ENCODE measurements around the gene UFM1. TPM values are rescaled to one million over a fixed set of nuclear protein-coding genes. Genes with fewer than 3 reads are reported as not detected.
"Not testable (repeated sequence)": the region's sequence is repeated elsewhere in the genome, so short reads cannot be mapped to it uniquely, and the experiment has no call there.

UFM1 gene
- total RNA-seq (2014; rRNA removed; shearing (Covaris generic); ENCODE audit: low replicate concordance), result 41.6 and 82.7 TPM in 2 replicates

DNA sequence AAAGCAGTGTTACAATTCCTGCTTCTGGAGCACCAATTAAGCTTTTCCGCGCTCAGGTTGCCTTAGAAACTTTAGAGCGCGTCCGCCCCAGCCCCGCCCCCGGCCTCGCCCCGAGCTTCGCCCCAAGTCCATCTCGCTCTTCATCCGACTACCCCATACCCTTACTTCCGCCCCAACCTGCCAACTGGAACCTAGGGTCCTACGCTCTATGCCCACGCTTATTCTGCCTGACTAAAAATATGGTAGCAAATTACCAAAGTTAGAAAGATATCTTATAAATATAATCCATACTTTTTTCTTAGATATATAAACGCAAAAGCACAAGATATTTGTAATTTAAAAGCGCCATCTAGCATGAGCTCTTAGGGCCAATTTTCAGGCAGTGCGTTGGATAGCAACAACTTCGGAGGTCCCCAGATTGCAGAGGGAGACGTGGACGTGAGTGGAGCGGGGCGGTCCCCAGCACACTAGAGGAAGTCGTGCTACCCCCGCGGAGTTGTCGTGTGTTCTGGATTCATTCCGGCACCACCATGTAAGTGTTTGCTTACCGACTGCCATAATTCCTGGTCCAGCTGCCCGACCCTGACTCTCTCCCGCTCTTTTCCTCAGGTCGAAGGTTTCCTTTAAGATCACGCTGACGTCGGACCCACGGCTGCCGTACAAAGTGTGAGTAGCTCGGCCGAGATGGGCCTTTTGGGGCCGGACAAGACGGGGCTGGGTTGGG lies at the start of gene UFM1:
Gene UFM1 (plus strand): TSS at position 462 of the 724 bp plus-strand sequence. CDS start 69 bp downstream, at position 531.
- peak; percentile 97 for DNase-seq
- Histone ChIP-seq H3K27ac (ENCODE audit: low read length) (peak within 1 kb of the TSS; percentile 81), H3K4me1 (ENCODE audit: low read length) (peaks cover 24% of the 10 kb centered on the region), H3K79me2 (ENCODE audit: low read length) (peaks cover 39% of the 10 kb centered on the region), H3K9me3 (ENCODE audit: low read length) (no peaks in the 10 kb centered on the region), H3K9ac (ENCODE audit: low read length) (peak within 1 kb of the TSS; percentile 94), H3K9me2 (replicated peaks; ENCODE audit: insufficient read depth, low read length) (no peaks in the 10 kb centered on the region), H3K4me3 (ENCODE audit: low read length) (peak within 1 kb of the TSS; percentile 98), H3K4me2 (ENCODE audit: low read depth, low read length, poor library complexity, severe bottlenecking) (peak within 1 kb of the TSS; percentile 71), H4K20me1 (ENCODE audit: insufficient read depth, low read depth, low read length) (no peaks in the 10 kb centered on the region), H3K36me3 (ENCODE audit: insufficient read depth, low read length) (peaks cover 22% of the 10 kb centered on the region; the same call in 1 of the 2 replicates), H2AFZ (ENCODE audit: low read length) (peak within 1 kb of the TSS; percentile 96), H3K27me3 (ENCODE audit: low read length) (no peaks in the 10 kb centered on the region)

DNA sequence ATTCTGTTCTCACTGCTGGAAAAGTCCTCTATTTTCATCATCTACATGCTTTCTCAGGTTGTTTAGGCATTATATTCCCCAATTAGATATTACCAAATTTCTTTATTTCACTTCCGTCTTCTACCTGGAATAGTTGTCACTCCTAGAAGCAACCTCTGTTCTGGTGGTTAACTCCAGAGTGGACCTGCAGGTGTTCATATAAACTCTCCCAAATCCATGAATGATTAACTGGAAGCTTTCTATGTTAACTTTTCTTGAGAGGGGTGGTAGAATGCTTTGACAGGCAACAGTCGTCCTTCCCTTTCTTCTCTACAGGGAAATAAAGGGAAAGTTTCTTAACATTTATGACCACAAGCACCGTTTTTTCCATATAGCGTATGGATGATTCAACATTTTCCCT lies 48.4 kb upstream of the UFM1 start:
- H3K27me3 ChIP-seq (ENCODE audit: low read length), result no peaks in the 10 kb centered on the region
- no peaks in the 10 kb centered on the region for H3K36me3 ChIP-seq (ENCODE audit: insufficient read depth, low read length)
- no peak overlapping the region for H3K27ac ChIP-seq (ENCODE audit: low read length)
- H3K9me3 ChIP-seq (ENCODE audit: low read length), result no peaks in the 10 kb centered on the region
- no peak overlapping the region for H3K4me3 ChIP-seq (ENCODE audit: low read length)
- no peaks in the 10 kb centered on the region for H3K4me1 ChIP-seq (ENCODE audit: low read length)
- H3K4me2 ChIP-seq (ENCODE audit: low read depth, low read length, poor library complexity, severe bottlenecking), result no peak overlapping the region
- no peak for DNase-seq
- H3K9me2 ChIP-seq (replicated peaks; ENCODE audit: insufficient read depth, low read length), result no peaks in the 10 kb centered on the region
- no peak overlapping the region for H2AFZ ChIP-seq (ENCODE audit: low read length)
- H4K20me1 ChIP-seq (ENCODE audit: insufficient read depth, low read depth, low read length), result no peaks in the 10 kb centered on the region
- H3K9ac ChIP-seq (ENCODE audit: low read length), result no peak overlapping the region
- no peaks in the 10 kb centered on the region for H3K79me2 ChIP-seq (ENCODE audit: low read length)

DNA sequence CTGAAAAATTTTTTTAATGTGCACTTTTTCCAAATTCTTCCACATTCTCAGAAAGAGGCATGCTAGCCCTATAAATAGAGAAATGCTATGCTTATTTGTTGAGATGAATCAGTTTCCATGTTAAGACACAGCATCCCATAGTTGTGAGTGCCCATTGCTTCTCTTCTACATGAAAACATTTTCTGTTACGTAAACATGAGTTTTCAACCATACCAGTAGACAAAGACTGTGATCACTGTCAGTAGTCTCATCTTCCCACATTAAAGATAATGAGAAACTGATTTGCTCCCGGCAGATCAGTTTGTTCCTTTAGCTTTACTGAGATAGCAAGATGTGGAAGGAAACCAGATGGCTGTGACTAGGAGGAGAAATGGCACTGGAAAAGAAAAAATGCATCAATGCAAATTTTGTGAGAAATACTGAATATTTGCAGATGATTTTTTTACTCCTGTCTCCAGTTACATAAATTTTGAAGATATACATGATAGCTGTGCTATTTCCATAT lies 45.8 kb upstream of the UFM1 start:
- H3K36me3 ChIP-seq (ENCODE audit: insufficient read depth, low read length), result no peaks in the 10 kb centered on the region
- no peak overlapping the region for H2AFZ ChIP-seq (ENCODE audit: low read length)
- H3K27ac ChIP-seq (ENCODE audit: low read length), result no peak overlapping the region
- H3K4me1 ChIP-seq (ENCODE audit: low read length), result no peaks in the 10 kb centered on the region
- no peak overlapping the region for H3K9ac ChIP-seq (ENCODE audit: low read length)
- H3K9me2 ChIP-seq (replicated peaks; ENCODE audit: insufficient read depth, low read length), result no peaks in the 10 kb centered on the region
- H3K4me2 ChIP-seq (ENCODE audit: low read depth, low read length, poor library complexity, severe bottlenecking), result no peak overlapping the region
- no peaks in the 10 kb centered on the region for H3K27me3 ChIP-seq (ENCODE audit: low read length)
- 0 out of 2 replicates have a peak, but pooled peaks cover under 1% of the 10 kb centered on the region for H3K9me3 ChIP-seq (ENCODE audit: low read length)
- H4K20me1 ChIP-seq (ENCODE audit: insufficient read depth, low read depth, low read length), result no peaks in the 10 kb centered on the region
- DNase-seq, result no peak
- H3K4me3 ChIP-seq (ENCODE audit: low read length), result no peak overlapping the region
- H3K79me2 ChIP-seq (ENCODE audit: low read length), result no peaks in the 10 kb centered on the region

DNA sequence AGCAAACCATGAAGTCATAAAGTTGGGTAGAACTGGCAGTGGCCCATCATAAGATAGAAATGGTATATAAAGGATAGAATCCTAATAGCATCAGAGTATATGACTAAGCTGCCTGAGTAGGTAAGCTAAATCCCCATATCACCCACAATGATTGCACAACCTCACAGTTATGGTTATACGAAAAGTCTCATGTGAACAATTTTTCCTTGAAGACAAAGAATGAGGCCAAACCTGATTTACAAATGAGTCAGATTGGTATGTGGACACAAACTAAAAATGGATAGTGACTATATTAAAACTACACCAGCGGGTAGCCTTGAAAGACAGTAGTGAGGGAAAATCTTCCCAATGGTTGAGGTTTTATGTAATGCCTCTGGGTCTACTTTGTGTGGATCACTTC lies 40.9 kb upstream of the UFM1 start:
- Histone ChIP-seq H3K79me2 (ENCODE audit: low read length) (no peaks in the 10 kb centered on the region), H3K27ac (ENCODE audit: low read length) (no peak overlapping the region), H3K4me1 (ENCODE audit: low read length) (no peaks in the 10 kb centered on the region), H3K27me3 (ENCODE audit: low read length) (no peaks in the 10 kb centered on the region), H3K9ac (ENCODE audit: low read length) (no peak overlapping the region), H3K4me3 (ENCODE audit: low read length) (no peak overlapping the region), H3K9me2 (replicated peaks; ENCODE audit: insufficient read depth, low read length) (no peaks in the 10 kb centered on the region), H2AFZ (ENCODE audit: low read length) (no peak overlapping the region), H4K20me1 (ENCODE audit: insufficient read depth, low read depth, low read length) (no peaks in the 10 kb centered on the region), H3K4me2 (ENCODE audit: low read depth, low read length, poor library complexity, severe bottlenecking) (no peak overlapping the region), H3K36me3 (ENCODE audit: insufficient read depth, low read length) (no peaks in the 10 kb centered on the region), H3K9me3 (ENCODE audit: low read length) (0 out of 2 replicates have a peak, but pooled peaks cover 3% of the 10 kb centered on the region)
- no peak for DNase-seq

DNA sequence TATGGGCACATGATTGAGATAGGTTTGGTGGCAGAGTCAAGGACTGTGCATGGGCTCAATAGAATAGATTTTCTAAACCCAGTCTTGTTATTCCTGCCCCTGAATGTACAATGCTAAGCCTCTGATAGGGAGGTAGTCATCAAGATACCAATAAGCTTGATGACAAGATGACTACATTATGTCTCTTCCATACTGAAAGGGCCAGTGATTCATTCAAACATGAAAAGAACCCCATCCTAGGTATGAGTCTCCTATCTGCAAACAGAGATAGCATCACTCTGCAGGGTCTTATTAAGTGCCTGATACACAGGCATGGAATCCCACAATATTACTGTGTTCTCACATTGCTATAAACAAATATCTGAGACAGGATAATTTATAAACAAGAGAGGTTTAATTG lies 40.3 kb upstream of the UFM1 start:
- no peak for DNase-seq
- Histone ChIP-seq H3K9me3 (ENCODE audit: low read length) (0 out of 2 replicates have a peak, but pooled peaks cover 3% of the 10 kb centered on the region), H3K27ac (ENCODE audit: low read length) (no peak overlapping the region), H3K79me2 (ENCODE audit: low read length) (no peaks in the 10 kb centered on the region), H3K9me2 (replicated peaks; ENCODE audit: insufficient read depth, low read length) (no peaks in the 10 kb centered on the region), H3K36me3 (ENCODE audit: insufficient read depth, low read length) (no peaks in the 10 kb centered on the region), H3K9ac (ENCODE audit: low read length) (no peak overlapping the region), H3K4me2 (ENCODE audit: low read depth, low read length, poor library complexity, severe bottlenecking) (no peak overlapping the region), H3K4me1 (ENCODE audit: low read length) (no peaks in the 10 kb centered on the region), H3K27me3 (ENCODE audit: low read length) (no peaks in the 10 kb centered on the region), H3K4me3 (ENCODE audit: low read length) (no peak overlapping the region), H4K20me1 (ENCODE audit: insufficient read depth, low read depth, low read length) (no peaks in the 10 kb centered on the region), H2AFZ (ENCODE audit: low read length) (no peak overlapping the region)

DNA sequence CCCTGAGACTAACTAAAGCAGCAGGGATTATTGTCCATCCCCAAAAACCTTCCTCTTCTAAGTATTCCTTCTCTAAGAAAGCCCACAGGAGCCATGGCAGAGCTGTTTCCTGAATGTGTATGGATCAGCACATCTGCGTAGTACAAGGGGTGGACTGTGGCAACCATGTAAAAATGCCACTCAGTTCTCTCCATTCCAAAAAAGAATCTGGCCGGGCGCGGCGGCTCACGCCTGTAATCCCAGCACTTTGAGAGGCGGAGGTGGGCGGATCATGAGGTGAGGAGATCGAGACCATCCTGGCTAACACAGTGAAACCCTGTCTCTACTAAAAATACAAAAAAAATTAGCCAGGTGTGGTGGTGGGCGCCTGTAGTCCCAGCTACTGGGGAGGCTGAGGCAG lies 38.5 kb upstream of the UFM1 start:
- not testable (repeated sequence) for H3K27ac ChIP-seq (ENCODE audit: low read length); H4K20me1 ChIP-seq (ENCODE audit: insufficient read depth, low read depth, low read length); H3K4me3 ChIP-seq (ENCODE audit: low read length); H3K9me2 ChIP-seq (replicated peaks; ENCODE audit: insufficient read depth, low read length); DNase-seq; H3K79me2 ChIP-seq (ENCODE audit: low read length); H3K36me3 ChIP-seq (ENCODE audit: insufficient read depth, low read length); H3K9me3 ChIP-seq (ENCODE audit: low read length); H2AFZ ChIP-seq (ENCODE audit: low read length); H3K4me2 ChIP-seq (ENCODE audit: low read depth, low read length, poor library complexity, severe bottlenecking); H3K9ac ChIP-seq (ENCODE audit: low read length); H3K27me3 ChIP-seq (ENCODE audit: low read length); H3K4me1 ChIP-seq (ENCODE audit: low read length)

DNA sequence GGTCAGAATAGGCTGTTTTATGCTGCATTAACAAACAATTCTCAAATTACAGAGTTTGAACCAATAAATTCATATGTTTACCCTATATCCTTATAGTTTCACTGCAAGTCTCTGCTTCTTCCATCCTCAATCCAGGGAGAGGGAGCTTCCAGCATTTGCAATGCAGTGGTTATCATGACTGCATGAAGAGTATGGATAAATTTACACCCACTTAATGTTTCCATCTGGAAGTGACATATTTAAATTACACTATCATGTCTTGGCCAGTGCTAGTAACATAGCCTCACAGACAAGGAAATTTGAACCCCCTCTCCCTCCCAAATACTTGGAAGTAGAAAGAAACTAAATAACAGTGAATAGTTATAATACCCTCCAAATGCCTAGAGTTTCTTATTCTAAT lies 33.5 kb upstream of the UFM1 start:
- H3K27ac ChIP-seq (ENCODE audit: low read length), result no peak overlapping the region
- no peaks in the 10 kb centered on the region for H3K9me2 ChIP-seq (replicated peaks; ENCODE audit: insufficient read depth, low read length)
- H3K4me3 ChIP-seq (ENCODE audit: low read length), result no peak overlapping the region
- H3K4me2 ChIP-seq (ENCODE audit: low read depth, low read length, poor library complexity, severe bottlenecking), result no peak overlapping the region
- H3K9me3 ChIP-seq (ENCODE audit: low read length), result no peaks in the 10 kb centered on the region
- no peaks in the 10 kb centered on the region for H3K27me3 ChIP-seq (ENCODE audit: low read length)
- H3K9ac ChIP-seq (ENCODE audit: low read length), result no peak overlapping the region
- H2AFZ ChIP-seq (ENCODE audit: low read length), result no peak overlapping the region
- no peaks in the 10 kb centered on the region for H3K4me1 ChIP-seq (ENCODE audit: low read length)
- H4K20me1 ChIP-seq (ENCODE audit: insufficient read depth, low read depth, low read length), result no peaks in the 10 kb centered on the region
- DNase-seq, result no peak
- no peaks in the 10 kb centered on the region for H3K79me2 ChIP-seq (ENCODE audit: low read length)
- no peaks in the 10 kb centered on the region for H3K36me3 ChIP-seq (ENCODE audit: insufficient read depth, low read length)

DNA sequence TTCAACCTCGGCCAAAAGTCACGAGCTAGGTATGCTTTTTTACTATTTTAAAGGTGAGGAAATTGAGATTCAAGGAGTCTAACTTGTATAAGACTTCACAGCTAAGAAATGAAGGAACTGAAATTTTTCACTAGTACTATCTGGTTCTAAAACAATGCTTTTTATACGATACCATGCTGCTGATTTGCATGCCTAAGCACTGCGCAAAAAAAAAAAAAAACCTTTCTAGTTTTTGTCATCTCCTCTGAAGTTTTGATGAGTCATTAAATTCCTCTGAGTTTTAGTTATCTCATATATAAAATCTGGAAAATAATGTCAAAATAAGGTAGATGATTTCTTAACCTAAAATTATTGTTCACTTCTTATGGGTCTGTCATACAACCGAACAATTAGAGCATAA lies 28.0 kb upstream of the UFM1 start:
- H3K9me3 ChIP-seq (ENCODE audit: low read length), result no peaks in the 10 kb centered on the region
- no peak overlapping the region for H3K9ac ChIP-seq (ENCODE audit: low read length)
- no peak overlapping the region for H3K27ac ChIP-seq (ENCODE audit: low read length)
- no peaks in the 10 kb centered on the region for H3K79me2 ChIP-seq (ENCODE audit: low read length)
- H3K36me3 ChIP-seq (ENCODE audit: insufficient read depth, low read length), result no peaks in the 10 kb centered on the region
- H3K27me3 ChIP-seq (ENCODE audit: low read length), result no peaks in the 10 kb centered on the region
- H3K4me3 ChIP-seq (ENCODE audit: low read length), result no peak overlapping the region
- no peak overlapping the region for H3K4me2 ChIP-seq (ENCODE audit: low read depth, low read length, poor library complexity, severe bottlenecking)
- H4K20me1 ChIP-seq (ENCODE audit: insufficient read depth, low read depth, low read length), result no peaks in the 10 kb centered on the region
- no peaks in the 10 kb centered on the region for H3K9me2 ChIP-seq (replicated peaks; ENCODE audit: insufficient read depth, low read length)
- no peaks in the 10 kb centered on the region for H3K4me1 ChIP-seq (ENCODE audit: low read length)
- H2AFZ ChIP-seq (ENCODE audit: low read length), result no peak overlapping the region
- no peak for DNase-seq
